GM12872 (cell line): ENCODE data around the gene MBNL1.

Experiments
- TF ChIP-seq, protein P1 (sequence below): IDR thresholded peaks from 3 replicates; pipeline ENCODE4 v1.5.1; 2011; ENCODE audit warnings: low read depth, mild to moderate bottlenecking, low read length, moderate library complexity; ENCODE audit not compliant: insufficient read depth

The MBNL1 gene

DNA sequence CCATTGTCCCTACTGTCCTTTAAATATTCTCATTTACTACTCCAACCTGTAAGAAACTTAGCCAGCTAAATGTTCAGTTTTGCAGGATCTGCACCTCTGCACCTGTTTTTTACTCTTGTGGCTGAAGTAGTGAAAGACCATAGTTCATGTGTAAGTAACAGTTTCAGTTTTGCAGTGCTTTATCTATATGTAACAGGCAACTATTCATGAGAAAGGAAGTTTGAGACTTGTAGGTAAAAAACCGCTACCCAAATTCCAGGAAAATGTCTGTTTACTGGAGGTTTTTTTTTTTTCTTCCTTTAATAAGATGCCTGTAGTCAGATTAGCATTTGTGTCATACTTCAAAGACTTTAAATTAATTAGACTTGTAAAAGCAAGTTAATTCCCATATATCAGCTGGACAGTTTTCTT lies 25.4 kb upstream of the MBNL1 start:
- TF ChIP-seq, protein P1, sequence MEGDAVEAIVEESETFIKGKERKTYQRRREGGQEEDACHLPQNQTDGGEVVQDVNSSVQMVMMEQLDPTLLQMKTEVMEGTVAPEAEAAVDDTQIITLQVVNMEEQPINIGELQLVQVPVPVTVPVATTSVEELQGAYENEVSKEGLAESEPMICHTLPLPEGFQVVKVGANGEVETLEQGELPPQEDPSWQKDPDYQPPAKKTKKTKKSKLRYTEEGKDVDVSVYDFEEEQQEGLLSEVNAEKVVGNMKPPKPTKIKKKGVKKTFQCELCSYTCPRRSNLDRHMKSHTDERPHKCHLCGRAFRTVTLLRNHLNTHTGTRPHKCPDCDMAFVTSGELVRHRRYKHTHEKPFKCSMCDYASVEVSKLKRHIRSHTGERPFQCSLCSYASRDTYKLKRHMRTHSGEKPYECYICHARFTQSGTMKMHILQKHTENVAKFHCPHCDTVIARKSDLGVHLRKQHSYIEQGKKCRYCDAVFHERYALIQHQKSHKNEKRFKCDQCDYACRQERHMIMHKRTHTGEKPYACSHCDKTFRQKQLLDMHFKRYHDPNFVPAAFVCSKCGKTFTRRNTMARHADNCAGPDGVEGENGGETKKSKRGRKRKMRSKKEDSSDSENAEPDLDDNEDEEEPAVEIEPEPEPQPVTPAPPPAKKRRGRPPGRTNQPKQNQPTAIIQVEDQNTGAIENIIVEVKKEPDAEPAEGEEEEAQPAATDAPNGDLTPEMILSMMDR = no peak

DNA sequence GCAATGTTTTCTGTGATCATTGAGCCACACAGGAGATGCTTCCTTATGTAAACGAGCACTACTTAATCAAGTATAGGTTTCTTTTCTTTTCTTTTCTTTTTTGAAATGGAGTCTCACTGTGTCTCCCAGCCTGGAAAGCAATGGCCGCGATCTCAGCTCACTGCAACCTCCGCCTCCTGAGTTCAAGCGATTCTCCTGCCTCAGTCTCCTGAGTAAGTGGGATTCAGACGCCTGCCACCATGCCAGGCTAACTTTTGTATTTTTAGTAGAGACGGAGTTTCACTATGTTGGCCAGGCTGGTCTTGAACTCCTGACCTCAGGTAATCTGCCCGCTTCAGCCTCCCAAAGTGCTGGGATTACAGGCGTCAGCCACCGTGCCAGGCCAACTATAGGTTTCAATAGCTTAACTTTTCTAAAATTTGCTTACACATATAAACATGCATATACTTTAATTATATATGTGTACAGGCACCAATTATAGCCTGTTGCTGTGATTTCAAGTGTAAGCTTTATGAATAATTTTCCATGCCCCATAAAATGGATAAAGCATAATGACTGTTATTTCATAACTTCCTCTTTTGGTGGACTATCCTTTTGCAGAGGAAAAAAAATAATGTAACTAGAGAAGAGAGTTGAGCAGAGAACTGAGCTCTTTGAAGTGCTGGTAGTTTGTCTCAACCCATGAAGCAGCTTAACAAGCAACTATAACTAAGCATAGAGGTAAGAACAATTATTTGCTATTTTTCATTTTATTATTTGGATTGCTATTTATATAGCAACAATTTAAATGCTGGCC lies 24.8 kb upstream of the MBNL1 start:
- TF ChIP-seq, protein P1 = no peak

DNA sequence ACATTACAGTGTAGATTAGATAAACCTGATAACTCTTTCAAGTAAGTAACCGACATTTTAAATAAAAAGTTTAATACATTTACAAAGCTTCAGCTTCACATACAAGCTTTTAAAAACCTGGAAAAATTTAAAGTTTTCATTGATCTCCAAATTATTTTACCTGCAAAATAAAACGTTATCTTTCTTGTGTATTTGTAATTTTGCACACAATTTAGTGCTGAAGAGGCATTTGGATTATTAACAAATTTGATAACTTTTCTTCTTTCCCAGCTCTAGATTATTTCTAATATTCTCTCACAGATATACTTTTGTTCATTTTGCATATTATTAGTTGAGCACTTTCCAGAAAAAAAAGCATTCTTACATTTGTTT lies 24.2 kb upstream of the MBNL1 start:
- TF ChIP-seq, protein P1 = no peak

DNA sequence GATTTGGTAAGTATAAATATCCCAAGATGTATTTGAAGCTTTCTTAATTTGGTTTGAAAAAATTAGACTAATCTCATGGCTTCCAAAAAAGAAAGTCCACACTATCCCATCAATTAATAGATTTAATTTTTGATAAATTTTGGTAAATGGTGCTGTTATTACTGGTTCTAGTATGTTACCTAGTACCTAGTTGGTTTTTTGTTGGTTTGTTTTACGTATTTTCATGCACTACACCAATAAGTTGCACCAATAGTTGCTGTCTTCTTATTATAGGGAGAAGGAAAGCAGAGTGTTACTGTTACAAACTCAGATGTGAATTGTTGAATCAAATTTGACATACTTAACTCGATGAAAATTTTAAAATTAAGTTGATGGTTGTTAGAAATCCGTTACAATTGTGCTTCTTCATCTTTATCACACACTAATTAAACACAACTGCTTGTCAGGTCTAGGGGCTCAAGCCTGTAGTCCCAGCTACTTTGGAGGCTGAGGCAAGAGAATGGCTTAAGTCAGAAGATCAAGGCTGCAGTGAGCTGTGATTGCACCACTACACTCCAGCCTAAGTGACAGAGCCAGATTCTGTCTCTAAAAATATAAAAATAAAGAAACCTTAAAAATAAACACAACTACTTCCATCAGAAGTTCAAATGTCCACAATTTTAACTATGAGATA lies 23.1 kb upstream of the MBNL1 start:
- TF ChIP-seq, protein P1 = no peak

DNA sequence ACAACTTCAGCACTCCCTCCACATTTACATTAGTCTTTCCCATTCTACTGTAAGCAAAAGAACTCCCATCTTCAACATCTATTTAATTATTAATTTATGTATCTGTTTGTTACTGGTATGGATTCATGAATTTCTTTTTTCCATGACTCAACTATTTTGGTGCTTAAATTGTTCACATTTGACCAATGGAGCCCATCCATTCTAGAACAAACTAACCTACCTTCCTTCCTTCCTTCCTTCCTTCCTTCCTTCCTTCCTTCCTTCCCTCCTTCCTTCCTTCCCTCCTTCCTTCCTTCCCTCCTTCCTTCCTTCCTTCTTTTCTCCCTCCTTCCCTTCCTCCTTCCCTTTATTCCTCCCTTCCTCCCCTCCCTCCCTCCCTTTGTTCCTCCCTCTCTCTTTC lies 16.8 kb upstream of the MBNL1 start:
- TF ChIP-seq, protein P1 = no peak

DNA sequence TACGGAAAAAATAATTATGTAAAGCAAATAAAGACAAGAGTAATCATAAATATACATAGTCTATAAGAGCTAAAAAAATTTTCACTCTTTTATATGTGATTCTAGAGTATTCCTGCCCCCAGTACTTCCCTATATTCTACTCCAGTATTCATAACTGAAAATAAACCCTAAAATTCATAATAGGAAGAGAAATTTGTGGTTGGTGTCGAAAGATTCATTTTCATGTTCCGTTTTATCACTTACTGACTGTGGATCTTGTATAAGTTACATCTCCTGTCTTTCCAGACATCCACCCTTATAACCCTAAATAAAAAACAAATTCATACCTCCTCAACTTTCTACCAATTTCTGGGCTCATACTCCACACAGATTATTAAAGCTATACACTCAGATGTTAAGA lies 16.0 kb upstream of the MBNL1 start:
- TF ChIP-seq, protein P1 = no peak

DNA sequence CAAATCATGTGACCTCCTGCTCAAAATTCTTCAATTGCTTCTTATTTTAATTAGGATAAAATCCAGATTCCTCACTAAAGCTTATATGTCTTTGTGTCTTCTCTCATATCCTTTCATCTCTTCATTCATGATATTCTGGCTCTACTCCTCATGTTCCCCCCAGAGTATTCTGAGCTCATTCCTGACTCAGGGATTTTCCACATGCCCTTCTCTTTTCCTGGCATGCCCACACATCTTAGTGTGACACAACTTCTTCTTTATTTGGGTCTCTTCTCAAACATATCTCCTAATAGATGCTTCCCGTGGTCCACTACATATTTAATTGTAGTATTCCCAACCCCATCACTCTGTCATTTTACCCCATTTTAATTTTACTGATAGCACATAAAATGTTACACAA lies 15.2 kb upstream of the MBNL1 start:
- TF ChIP-seq, protein P1 = no peak
